HG02642 (cell line): Measurements from ENCODE around the gene GPRC5D.

Experiments used
- ATAC-seq: cut with Tn5 transposase; IDR thresholded peaks from one replicate; pipeline ENCODE4 v1.9.1; 2021; ENCODE audit warnings: mild to moderate bottlenecking; ENCODE audit not compliant: unreplicated experiment, poor library complexity

GPRC5D gene

GRCh38 chr12:12891080-12891880, 60.7 kb downstream of the GPRC5D start, which contains the start of gene GPRC5A:
GPRC5A (plus strand) TSS chr12:12891562; CDS start chr12:12908250, 16,688 bp downstream.
- ATAC-seq: no peak
